Loucy (cell line): ENCODE measurements around the gene CTIF.

Experiments
- CTCF ChIP-seq: fragments of 200-600 bp; sonication (generic); conservative IDR thresholded peaks from 2 replicates; pipeline ENCODE4 v1.5.1; 2014; ENCODE audit warnings: mild to moderate bottlenecking, antibody characterized with exemption, low read length
- EZH2phosphoT487 ChIP-seq: fragments of 200-600 bp; IDR thresholded peaks from 2 replicates; pipeline ENCODE4 v1.6.1; 2018; ENCODE audit warnings: antibody characterized with exemption, mild to moderate bottlenecking, moderate library complexity, borderline replicate concordance

- TF ChIP-seq CTCF (no peak), EZH2phosphoT487 (no peak)
These were observed 83.2 kb downstream of the CTIF start for GRCh38 chr18:48621815-48622555.
